Middle frontal gyrus (tissue), 1 donor: Measurements from ENCODE around the gene ZNF641.
A peak's percentile ranks its signal among the peaks of the same experiment; 100 is the strongest.

Source experiments
- DNase-seq: peaks from one replicate; pipeline ENCODE4 v3.0.0-alpha.2; 2015; ENCODE audit warnings: low spot score; ENCODE audit errors: extremely low spot score

The ZNF641 gene

DNA sequence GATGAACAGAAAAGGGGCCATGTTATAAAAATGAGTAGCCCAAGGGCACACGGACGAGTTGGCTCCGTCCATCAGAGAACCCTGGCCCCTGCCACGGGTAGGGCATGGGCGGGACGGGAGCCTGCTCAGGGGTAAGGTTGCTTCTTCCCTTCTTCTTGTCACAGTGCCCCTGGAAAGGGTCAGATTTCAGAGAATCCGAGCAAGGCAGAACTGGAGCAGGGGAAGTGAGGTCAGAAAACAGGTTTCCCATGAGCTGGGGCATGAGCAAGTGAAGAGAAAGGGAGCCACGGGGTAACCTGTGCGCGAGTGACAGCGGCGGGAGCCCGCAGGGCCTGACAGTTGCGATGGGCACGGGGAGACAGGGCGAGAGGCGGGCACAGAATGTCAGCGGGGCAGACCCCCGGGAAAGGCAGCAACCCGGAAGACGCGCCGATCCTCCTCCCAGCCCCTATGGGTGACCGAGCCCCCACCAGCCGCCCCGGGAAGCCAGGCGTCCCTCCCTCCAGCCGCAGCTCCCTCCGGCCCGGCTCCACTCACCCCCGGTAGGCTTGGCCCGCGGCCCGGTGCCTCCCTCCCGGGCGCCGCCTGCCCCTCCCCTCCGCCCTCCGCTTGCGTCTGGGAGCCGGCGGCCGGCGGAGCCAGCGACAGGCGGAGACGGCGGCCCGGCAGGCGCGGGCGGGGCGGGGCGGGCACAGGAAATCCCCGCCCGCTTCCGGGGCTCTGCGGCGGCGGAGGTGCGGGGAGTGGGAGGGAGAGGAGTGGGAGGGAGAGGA, at the start of gene ZNF641:
ZNF641 (minus strand) TSS at position 671 of the 773 bp plus-strand sequence. CDS start 2,829 bp downstream, outside the sequence.
- DNase-seq: peak; percentile 65

GRCh38 chr12:48390026-48390425, 39.3 kb upstream of the ZNF641 start:
- no peak for DNase-seq

DNA sequence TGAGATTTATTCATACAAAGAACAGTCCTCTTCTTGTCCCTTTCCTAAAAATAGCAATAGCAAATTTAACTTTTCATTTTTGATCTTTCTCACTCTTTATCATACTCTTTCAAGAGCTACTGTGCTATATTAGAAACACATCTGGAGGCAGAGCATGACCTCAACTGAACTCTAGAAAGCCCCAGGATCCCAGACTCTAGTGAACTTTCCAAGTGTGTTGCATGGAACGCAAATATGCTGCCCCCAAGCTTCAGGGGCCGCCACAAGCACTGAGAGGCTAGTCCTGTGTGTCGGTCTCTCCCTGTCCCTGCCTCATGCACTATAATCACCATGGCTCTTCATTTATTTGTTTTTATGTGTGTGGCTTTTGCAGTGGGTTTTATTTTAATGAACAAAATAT, 38.7 kb upstream of the ZNF641 start:
- DNase-seq: no peak

DNA sequence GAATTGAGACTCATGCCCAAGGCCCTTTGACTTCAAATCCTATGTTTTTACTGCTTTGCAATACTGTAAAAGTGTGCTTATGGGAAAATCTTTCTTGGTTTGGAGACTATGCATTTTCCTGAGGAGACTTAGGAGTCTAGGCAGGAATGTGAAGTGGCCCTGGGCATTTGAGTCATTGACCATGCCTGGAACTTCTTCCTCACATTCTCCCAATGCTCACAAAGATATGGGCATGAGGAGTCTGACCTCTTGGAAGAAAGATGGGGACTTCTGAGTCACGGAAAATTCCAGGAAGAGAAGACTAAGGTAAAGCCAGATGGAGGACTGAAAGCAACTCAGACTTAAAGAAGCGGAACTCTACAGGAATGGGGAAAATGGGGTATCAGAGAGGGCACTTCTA, 38.2 kb upstream of the ZNF641 start:
- no peak for DNase-seq

GRCh38 chr12:48388460-48388859, 37.7 kb upstream of the ZNF641 start:
- no peak for DNase-seq

GRCh38 chr12:48380596-48380995, 29.9 kb upstream of the ZNF641 start:
- DNase-seq: no peak

DNA sequence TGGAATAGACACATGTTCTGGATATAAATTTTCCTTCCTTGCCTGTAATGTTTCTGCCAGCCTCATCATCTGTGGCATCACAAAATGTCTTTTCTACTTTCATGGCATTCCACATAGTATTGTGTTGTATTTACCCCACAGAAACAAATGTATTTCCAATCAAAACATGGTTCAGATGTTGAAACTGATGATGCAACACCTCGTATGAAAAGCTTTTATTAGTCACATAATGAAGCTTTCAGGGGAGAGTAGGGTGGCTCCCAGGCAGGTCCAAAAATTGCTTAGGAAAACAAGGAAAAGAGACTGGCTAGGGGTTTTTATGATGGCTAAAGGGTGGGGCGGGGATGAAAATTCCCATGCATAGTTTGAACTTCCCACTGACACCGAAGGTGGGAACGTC, 29.1 kb upstream of the ZNF641 start:
- no peak for DNase-seq

- no peak for DNase-seq
Measured at GRCh38 chr12:48377646-48378045, 26.9 kb upstream of the ZNF641 start.

- no peak for DNase-seq
Measured at GRCh38 chr12:48374164-48374563, 23.4 kb upstream of the ZNF641 start.

DNA sequence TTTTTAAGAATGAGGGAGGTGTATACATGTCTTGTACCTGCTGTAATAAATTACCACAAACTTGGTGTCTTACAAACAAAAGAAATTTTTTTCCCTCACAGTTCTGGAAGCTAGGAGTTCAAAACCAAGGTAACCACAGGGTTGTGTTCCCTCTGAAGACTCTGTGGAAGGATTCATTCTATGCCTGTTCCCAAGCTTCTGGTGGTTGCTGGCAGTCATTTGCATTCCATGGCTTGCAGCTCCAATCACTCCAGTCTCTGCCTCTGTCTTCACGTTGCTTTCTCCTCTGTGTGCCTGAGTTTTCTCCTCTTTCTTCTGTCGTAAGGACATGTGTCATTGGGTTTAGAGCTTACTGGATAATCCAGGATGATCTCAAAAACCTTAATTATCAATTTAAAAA, 15.4 kb upstream of the ZNF641 start:
- DNase-seq: no peak

DNA sequence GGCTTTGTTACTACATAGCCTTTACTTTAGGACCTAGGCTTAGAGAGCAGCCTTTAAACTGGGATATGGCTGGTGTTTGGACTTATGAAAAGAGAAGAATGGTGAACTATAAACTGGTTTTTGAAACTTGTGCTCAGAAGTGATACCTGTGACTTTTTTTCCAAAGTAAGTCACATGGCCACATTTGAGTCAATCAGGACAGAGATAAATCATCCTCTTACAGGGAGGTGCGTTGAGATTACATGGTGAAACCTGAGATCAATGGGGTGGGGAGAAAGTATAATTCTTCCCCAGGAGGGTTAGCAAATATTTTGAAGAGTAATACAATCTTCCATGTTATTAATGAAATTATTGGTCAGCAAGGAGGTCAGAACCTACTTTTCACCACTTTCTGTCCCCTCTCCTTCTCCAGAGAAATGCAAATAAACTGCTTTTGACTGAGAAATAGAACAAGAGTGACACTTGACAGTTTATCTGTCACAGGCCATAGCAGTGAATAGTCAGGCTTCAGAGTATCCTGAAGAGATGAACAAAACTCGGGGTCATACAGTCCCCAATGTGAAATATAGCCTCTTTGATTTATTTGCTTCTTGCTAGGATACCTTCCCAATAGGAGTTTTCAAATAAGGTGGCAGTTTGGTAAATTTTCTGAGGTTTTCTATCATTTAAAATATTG, 11.1 kb upstream of the ZNF641 start:
- DNase-seq: no peak

GRCh38 chr12:48358937-48359513, 8.3 kb upstream of the ZNF641 start:
- no peak for DNase-seq

DNA sequence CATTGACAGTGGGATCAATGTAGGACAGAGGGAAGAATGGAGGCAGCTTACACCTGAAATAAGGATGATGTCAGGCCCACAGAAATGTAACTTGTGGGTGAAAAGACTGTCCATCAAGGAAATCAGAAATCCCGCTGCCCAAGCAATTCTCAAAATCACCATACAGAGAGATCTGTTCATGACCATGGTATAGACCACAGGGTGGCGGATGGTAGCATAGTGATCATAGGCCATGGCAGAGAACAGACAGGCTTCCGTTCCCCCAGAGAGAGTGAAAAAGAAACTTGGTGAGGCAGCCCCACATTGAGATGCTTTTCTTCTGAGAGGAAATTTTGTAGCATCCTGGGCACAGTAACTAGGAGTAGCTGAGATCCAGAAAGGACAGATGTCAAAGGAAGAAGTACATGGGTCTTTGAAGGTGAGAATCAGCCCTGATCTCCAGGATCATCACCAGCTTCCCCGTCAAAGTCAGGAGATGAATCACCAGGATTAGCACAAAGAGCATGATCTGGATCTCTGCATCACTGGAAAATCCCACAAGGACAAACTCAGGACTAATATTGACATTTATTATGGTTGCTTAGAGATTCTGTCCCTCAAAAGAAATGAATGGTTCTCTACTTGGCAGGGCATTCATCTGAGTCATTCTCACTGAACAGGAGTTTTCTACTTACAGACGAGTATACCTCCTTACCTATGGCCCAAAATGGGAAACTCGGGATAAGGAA, 5.5 kb upstream of the ZNF641 start:
- DNase-seq: no peak

- DNase-seq: no peak
Measured at GRCh38 chr12:48352157-48352760, 1.5 kb upstream of the ZNF641 start.

DNA sequence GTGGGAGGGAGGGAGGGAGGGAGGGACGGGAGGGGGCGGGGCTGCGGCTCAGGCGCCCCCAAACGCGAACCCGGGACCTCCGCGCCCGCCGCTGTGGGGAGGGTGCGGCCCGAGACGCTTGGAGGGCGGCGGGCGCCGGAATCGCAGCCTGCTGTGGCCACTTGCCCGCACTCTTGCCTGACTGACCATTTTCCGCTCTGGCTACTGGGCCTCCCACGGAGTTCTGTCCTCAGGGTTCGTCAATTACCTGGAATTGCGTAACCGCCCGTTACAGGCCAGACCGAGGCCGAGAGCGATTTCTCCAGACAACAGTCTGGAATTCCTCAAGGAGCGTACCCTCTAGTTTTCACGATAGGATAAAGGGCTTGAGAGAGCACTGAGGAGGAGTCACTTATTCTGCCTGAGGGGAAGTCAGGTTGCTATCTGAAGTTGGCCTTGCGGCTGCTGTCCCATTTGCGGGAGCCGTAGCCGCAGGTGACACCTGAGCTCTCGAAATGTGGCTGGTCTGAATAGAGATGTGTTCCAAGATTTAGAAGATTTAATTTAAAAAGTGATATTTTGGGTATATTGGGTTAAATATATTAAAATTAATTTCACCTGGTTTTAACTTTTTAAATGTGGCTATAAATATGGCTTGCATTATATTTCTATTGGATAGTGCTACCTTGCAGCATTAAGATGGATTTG, 446 bp upstream of the ZNF641 start:
- no peak for DNase-seq

GRCh38 chr12:48349471-48349870, 1.2 kb downstream of the ZNF641 start:
- DNase-seq: no peak

GRCh38 chr12:48342980-48343379, 7.7 kb downstream of the ZNF641 start:
- DNase-seq: no peak

DNA sequence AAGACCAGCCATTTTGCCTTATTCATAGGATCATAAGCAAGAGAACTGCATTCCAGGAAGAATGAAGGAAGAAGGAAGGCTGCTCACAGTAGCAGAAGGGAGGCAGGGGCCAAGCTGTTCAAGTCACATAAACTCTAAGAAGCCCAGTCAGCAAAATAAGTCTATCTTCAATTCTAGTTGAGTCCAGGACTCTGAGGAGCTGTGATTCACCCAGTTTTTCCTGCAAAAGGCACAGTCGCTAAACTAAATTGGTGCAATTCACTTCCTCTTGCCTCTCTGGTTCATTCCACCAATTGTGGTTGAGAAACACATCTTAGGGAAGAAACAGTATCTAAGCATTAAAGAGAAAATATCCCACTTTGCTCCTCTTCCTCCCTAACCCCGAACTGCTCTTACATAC, 9.8 kb downstream of the ZNF641 start:
- DNase-seq: no peak

- DNase-seq: no peak
Measured at GRCh38 chr12:48339442-48340117, 11.1 kb downstream of the ZNF641 start.

GRCh38 chr12:48336564-48336963, 14.2 kb downstream of the ZNF641 start:
- DNase-seq: no peak
